ENCODE results near the gene FMOD.

- TF ChIP-seq POLR2A (IDR thresholded peaks at IDR 0.05; ENCODE audit: low read depth, low read length) = no peak
- no peak for TF ChIP-seq MYC (IDR thresholded peaks at IDR 0.05; ENCODE audit: low read depth, low read length)
- no peak for TF ChIP-seq POLR2AphosphoS5 (IDR thresholded peaks at IDR 0.05; ENCODE audit: insufficient read depth, low read depth, low read length)
- no peak for TF ChIP-seq CTCF (IDR thresholded peaks at IDR 0.05; ENCODE audit: extremely low read depth in 1 of 2, insufficient read depth in 1 of 2, low read depth in 1 of 2, low read length in 2 of 2)
- TF ChIP-seq FOS (IDR thresholded peaks at IDR 0.05; ENCODE audit: borderline replicate concordance, insufficient read depth, low read length) = no peak
- TF ChIP-seq MAX (IDR thresholded peaks at IDR 0.05; ENCODE audit: insufficient read depth, insufficient read length) = no peak
- no peak for TF ChIP-seq EZH2 (IDR thresholded peaks at IDR 0.05; ENCODE audit: borderline replicate concordance, low read depth, low read length, severe bottlenecking)
- no peak for TF ChIP-seq GATA2 (IDR thresholded peaks at IDR 0.05; ENCODE audit: insufficient read depth, insufficient read length, low read depth, low read length)
- no peak for TF ChIP-seq JUN (IDR thresholded peaks at IDR 0.05; ENCODE audit: borderline replicate concordance, insufficient read depth, insufficient read length, low read depth)
Observed at GRCh38 chr1:203308923-203309331, 42.0 kb downstream of the FMOD start.
